Trophoblast cell (in vitro differentiated cells and primary cell): ENCODE measurements around the gene USP24.

ENCODE experiments used
- DNase-seq, 2 donors: peaks; one replicate each; pipeline ENCODE4 v3.0.0-alpha.2; 2016
- H2AFZ ChIP-seq: 2 replicates; pipeline ENCODE4 v1.6.1; 2013; ENCODE audit warnings: low read length, moderate library complexity, mild to moderate bottlenecking; ENCODE audit not compliant: insufficient read depth, poor library complexity
- H2AK5ac ChIP-seq: 2 replicates; pipeline ENCODE4 v1.6.1; 2013; ENCODE audit warnings: mild to moderate bottlenecking, low read length
- H2BK120ac ChIP-seq: 2 replicates; pipeline ENCODE4 v1.6.1; 2013; ENCODE audit warnings: low read length, mild to moderate bottlenecking, moderate library complexity; ENCODE audit not compliant: insufficient read depth, poor library complexity
- H2BK12ac ChIP-seq: 2 replicates; pipeline ENCODE4 v1.6.1; 2013; ENCODE audit warnings: mild to moderate bottlenecking, low read length, moderate library complexity
- H2BK5ac ChIP-seq: 2 replicates; pipeline ENCODE4 v1.6.1; 2013; ENCODE audit warnings: low read length, low read depth, moderate library complexity, mild to moderate bottlenecking; ENCODE audit not compliant: poor library complexity
- H3K14ac ChIP-seq: 2 replicates; pipeline ENCODE4 v1.6.1; 2013; ENCODE audit warnings: mild to moderate bottlenecking, low read length
- H3K18ac ChIP-seq: 2 replicates; pipeline ENCODE4 v1.6.1; 2013; ENCODE audit warnings: mild to moderate bottlenecking, low read length
- H3K23ac ChIP-seq: 2 replicates; pipeline ENCODE4 v1.6.1; 2013; ENCODE audit warnings: low read length
- H3K27ac ChIP-seq: 2 replicates; pipeline ENCODE4 v1.5.1; 2013; ENCODE audit warnings: low read depth, mild to moderate bottlenecking, inconsistent platforms, low read length, moderate library complexity
- H3K27me3 ChIP-seq: 2 replicates; pipeline ENCODE4 v1.6.1; 2013; ENCODE audit warnings: inconsistent platforms, mild to moderate bottlenecking, low read length, moderate library complexity; ENCODE audit not compliant: insufficient read depth
- H3K36me3 ChIP-seq, 2 experiments: 1 replicate in 1 of 2; 2 replicates in 1 of 2; pipeline ENCODE4 v1.6.1; 2013; ENCODE audit warnings: low read length in 2 of 2, mild to moderate bottlenecking in 2 of 2, moderate library complexity in 1 of 2; ENCODE audit not compliant: insufficient read depth in 2 of 2, control insufficient read depth in 1 of 2
- H3K4ac ChIP-seq: 2 replicates; pipeline ENCODE4 v1.6.1; 2013; ENCODE audit warnings: low read depth, mild to moderate bottlenecking, low read length, moderate library complexity
- H3K4me1 ChIP-seq, 2 experiments: 1 replicate in 1 of 2; 2 replicates in 1 of 2; pipeline ENCODE4 v1.6.1; 2013; ENCODE audit warnings: low read length in 2 of 2, mild to moderate bottlenecking in 2 of 2, moderate library complexity in 1 of 2; ENCODE audit not compliant: insufficient read depth in 2 of 2, control insufficient read depth in 1 of 2
- H3K4me2 ChIP-seq: 2 replicates; pipeline ENCODE4 v1.6.1; 2013; ENCODE audit warnings: inconsistent platforms, mild to moderate bottlenecking, low read length, moderate library complexity
- H3K4me3 ChIP-seq: 2 replicates; pipeline ENCODE4 v1.5.1; 2013; ENCODE audit warnings: mild to moderate bottlenecking, low read depth, low read length, inconsistent platforms
- H3K79me1 ChIP-seq: one replicate; pipeline ENCODE4 v1.6.1; 2013; ENCODE audit warnings: low read length
- H3K79me2 ChIP-seq: 2 replicates; pipeline ENCODE4 v1.6.1; 2013; ENCODE audit warnings: low read length, mild to moderate bottlenecking; ENCODE audit not compliant: control insufficient read depth, insufficient read depth, poor library complexity
- H3K9ac ChIP-seq: 2 replicates; pipeline ENCODE4 v1.6.1; 2013; ENCODE audit warnings: mild to moderate bottlenecking, low read length
- H3K9me3 ChIP-seq: 2 replicates; pipeline ENCODE4 v1.6.1; 2013; ENCODE audit warnings: low read depth, mild to moderate bottlenecking, control low read depth, inconsistent platforms, low read length; ENCODE audit not compliant: insufficient read depth
- H4K12ac ChIP-seq: 2 replicates; pipeline ENCODE4 v1.6.1; 2013; ENCODE audit warnings: low read depth, mild to moderate bottlenecking, low read length, moderate library complexity
- H4K8ac ChIP-seq: 2 replicates; pipeline ENCODE4 v1.6.1; 2013; ENCODE audit warnings: low read depth, mild to moderate bottlenecking, low read length, moderate library complexity
- H4K91ac ChIP-seq: one replicate; pipeline ENCODE4 v1.6.1; 2013; ENCODE audit warnings: low read depth, mild to moderate bottlenecking, low read length, moderate library complexity
- WGBS: extraction: QIAGEN DNeasy Blood & Tissue Kit; methylation state at CpG from one replicate; pipeline ENCODE4 v1.1.7; 2013; ENCODE audit warnings: missing lambda C conversion rate; ENCODE audit not compliant: insufficient read length, insufficient coverage; ENCODE audit errors: extremely low coverage; 5-methylcytosine and 5-hydroxymethylcytosine counted together

Gene USP24

GRCh38 chr1:55067022-55067778, 148.0 kb downstream of the USP24 start:
- Histone ChIP-seq H2AFZ (no peak overlapping the region), H3K14ac (no peak overlapping the region), H3K23ac (no peak overlapping the region), H3K4me3 (no peak overlapping the region), H3K4me2 (no peak overlapping the region), H3K4me1 (no peaks in the 10 kb centered on the region), H3K9ac (no peak overlapping the region), H3K27ac (no peak overlapping the region), H3K18ac (no peak overlapping the region), H3K9me3 (no peaks in the 10 kb centered on the region), H2AK5ac (no peak overlapping the region), H2BK120ac (no peak overlapping the region), H2BK5ac (no peak overlapping the region), H2BK12ac (no peak overlapping the region), H3K79me2 (no peaks in the 10 kb centered on the region), H3K36me3 (peaks cover 29 to 45% of the 10 kb centered on the region in 2 experiments), H4K12ac (no peak overlapping the region), H3K4ac (no peak overlapping the region), H3K79me1 (no peaks in the 10 kb centered on the region), H4K8ac (no peak overlapping the region), H3K27me3 (no peaks in the 10 kb centered on the region), H4K91ac (no peak overlapping the region)
- DNase-seq = no peak
- WGBS = no CpG with 5 or more reads among the region's 17 CpGs

GRCh38 chr1:55065648-55066047, 149.5 kb downstream of the USP24 start:
- H2BK5ac ChIP-seq = no peak overlapping the region
- H2AK5ac ChIP-seq = no peak overlapping the region
- no peak overlapping the region for H3K14ac ChIP-seq
- no peaks in the 10 kb centered on the region for H3K4me1 ChIP-seq
- no peak overlapping the region for H4K8ac ChIP-seq
- H2BK120ac ChIP-seq = no peak overlapping the region
- WGBS = no CpG with 5 or more reads among the region's 4 CpGs
- no peak overlapping the region for H2AFZ ChIP-seq
- H2BK12ac ChIP-seq = no peak overlapping the region
- H4K91ac ChIP-seq = no peak overlapping the region
- peaks cover 20 to 34% of the 10 kb centered on the region in 2 experiments for H3K36me3 ChIP-seq
- H3K23ac ChIP-seq = no peak overlapping the region
- no peak overlapping the region for H3K18ac ChIP-seq
- no peak overlapping the region for H3K4me2 ChIP-seq
- H3K4me3 ChIP-seq = no peak overlapping the region
- H4K12ac ChIP-seq = no peak overlapping the region
- no peaks in the 10 kb centered on the region for H3K79me2 ChIP-seq
- no peaks in the 10 kb centered on the region for H3K27me3 ChIP-seq
- H3K4ac ChIP-seq = no peak overlapping the region
- H3K79me1 ChIP-seq = no peaks in the 10 kb centered on the region
- no peak overlapping the region for H3K27ac ChIP-seq
- peak in 1 of 2 donors; percentile 28 for DNase-seq
- no peaks in the 10 kb centered on the region for H3K9me3 ChIP-seq
- H3K9ac ChIP-seq = no peak overlapping the region

DNA sequence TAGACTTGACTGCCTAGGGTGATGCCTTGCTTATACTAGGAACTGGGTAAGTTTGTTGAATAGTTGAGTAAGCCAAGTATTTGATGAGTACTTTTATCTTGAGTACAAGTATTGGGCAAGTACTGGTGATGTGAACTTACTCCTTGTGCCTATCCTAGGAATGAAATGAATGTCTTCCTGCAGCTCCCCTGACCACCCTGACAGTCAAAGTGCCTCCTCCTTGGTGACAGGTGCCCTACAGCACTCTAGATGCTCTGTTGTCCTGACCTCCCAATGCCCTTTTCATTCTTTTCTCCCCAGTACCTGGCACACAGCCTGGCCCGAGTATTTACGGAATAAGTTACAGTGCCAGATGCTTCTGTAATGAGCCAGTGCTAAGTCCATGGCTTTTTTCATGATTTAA, 150.3 kb downstream of the USP24 start:
- no peak overlapping the region for H2AFZ ChIP-seq
- H3K14ac ChIP-seq = no peak overlapping the region
- H2AK5ac ChIP-seq = no peak overlapping the region
- no peak overlapping the region for H2BK5ac ChIP-seq
- no peak overlapping the region for H4K12ac ChIP-seq
- H3K18ac ChIP-seq = no peak overlapping the region
- H3K4me2 ChIP-seq = no peak overlapping the region
- H3K27me3 ChIP-seq = no peaks in the 10 kb centered on the region
- no peak overlapping the region for H4K91ac ChIP-seq
- no peaks in the 10 kb centered on the region for H3K9me3 ChIP-seq
- H2BK12ac ChIP-seq = no peak overlapping the region
- H3K79me1 ChIP-seq = no peaks in the 10 kb centered on the region
- no CpG with 5 or more reads among the region's 2 CpGs for WGBS
- H3K4ac ChIP-seq = no peak overlapping the region
- H3K4me1 ChIP-seq = no peaks in the 10 kb centered on the region
- peak in 1 of 2 donors; percentile 15 for DNase-seq
- peaks cover 17 to 26% of the 10 kb centered on the region in 2 experiments for H3K36me3 ChIP-seq
- no peak overlapping the region for H3K4me3 ChIP-seq
- no peak overlapping the region for H3K23ac ChIP-seq
- H3K27ac ChIP-seq = no peak overlapping the region
- no peaks in the 10 kb centered on the region for H3K79me2 ChIP-seq
- no peak overlapping the region for H3K9ac ChIP-seq
- H2BK120ac ChIP-seq = no peak overlapping the region
- no peak overlapping the region for H4K8ac ChIP-seq

- Histone ChIP-seq H3K9ac (no peak overlapping the region), H3K23ac (no peak overlapping the region), H3K4me3 (no peak overlapping the region), H2BK120ac (no peak overlapping the region), H3K18ac (no peak overlapping the region), H3K27me3 (no peaks in the 10 kb centered on the region), H4K91ac (no peak overlapping the region), H3K4ac (no peak overlapping the region), H2BK5ac (no peak overlapping the region), H3K79me2 (no peaks in the 10 kb centered on the region), H3K79me1 (no peaks in the 10 kb centered on the region), H2AK5ac (no peak overlapping the region), H4K8ac (no peak overlapping the region), H3K4me1 (no peaks in the 10 kb centered on the region), H2BK12ac (no peak overlapping the region), H3K36me3 (peaks cover 12 to 20% of the 10 kb centered on the region in 2 experiments), H3K14ac (no peak overlapping the region), H3K27ac (no peak overlapping the region), H4K12ac (no peak overlapping the region), H3K9me3 (no peaks in the 10 kb centered on the region), H3K4me2 (no peak overlapping the region), H2AFZ (no peak overlapping the region)
- WGBS = no CpG with 5 or more reads among the region's 12 CpGs
- DNase-seq = no peak
These were observed 151.0 kb downstream of the USP24 start for GRCh38 chr1:55064071-55064581.
